Liver (tissue), 9 donors: Measurements from ENCODE around the gene BLM. TPM values are rescaled to one million over a fixed set of nuclear protein-coding genes. Genes with fewer than 3 reads are reported as not detected.

ENCODE experiments used
- DNase-seq: peaks from one replicate; pipeline ENCODE4 v3.0.0-alpha.2; 2017; ENCODE audit warnings: low spot score
- H3K27ac ChIP-seq, 2 donors: one replicate each; pipeline ENCODE4 v1.7.0; 2013; ENCODE audit warnings: inconsistent platforms in 2 of 2, low read length in 2 of 2, control low read depth in 1 of 2, low read depth in 1 of 2, mild to moderate bottlenecking in 1 of 2
- H3K27me3 ChIP-seq, 4 donors: one replicate each; pipeline versions ENCODE4 v1.6.1 to v1.7.0; 2013; ENCODE audit warnings: low read length in 3 of 4, inconsistent platforms in 1 of 4, mild to moderate bottlenecking in 1 of 4, moderate library complexity in 1 of 4; ENCODE audit not compliant: control insufficient read depth in 4 of 4, insufficient read depth in 4 of 4
- H3K36me3 ChIP-seq, 4 donors: one replicate each; pipeline versions ENCODE4 v1.6.1 to v1.7.0; 2013; ENCODE audit warnings: low read length in 3 of 4, mild to moderate bottlenecking in 3 of 4, low read depth in 1 of 4, moderate library complexity in 1 of 4; ENCODE audit not compliant: control insufficient read depth in 4 of 4, insufficient read depth in 3 of 4
- H3K4me1 ChIP-seq, 4 donors: one replicate each; pipeline versions ENCODE4 v1.6.1 to v1.7.0; 2013; ENCODE audit warnings: low read length in 3 of 4, mild to moderate bottlenecking in 3 of 4, moderate library complexity in 1 of 4; ENCODE audit not compliant: control insufficient read depth in 4 of 4, insufficient read depth in 4 of 4
- H3K4me3 ChIP-seq, 3 donors: one replicate each; pipeline versions ENCODE4 v1.6.1 to v1.7.0; 2013; ENCODE audit warnings: low read length in 3 of 3, control low read depth in 1 of 3, low read depth in 1 of 3, mild to moderate bottlenecking in 1 of 3
- H3K9ac ChIP-seq, 2 donors: one replicate each; pipeline ENCODE4 v1.7.0; 2013; ENCODE audit warnings: low read length in 2 of 2, mild to moderate bottlenecking in 2 of 2, moderate library complexity in 2 of 2, control low read depth in 1 of 2, low read depth in 1 of 2
- H3K9me3 ChIP-seq, 4 donors: one replicate each; pipeline versions ENCODE4 v1.6.1 to v1.7.0; 2013; ENCODE audit warnings: low read length in 3 of 4; ENCODE audit not compliant: control insufficient read depth in 4 of 4
- ATF3 ChIP-seq: IDR thresholded peaks from 2 replicates; pipeline ENCODE4 v1.6.1; 2016; ENCODE audit warnings: antibody characterized with exemption
- CTCF ChIP-seq: fragments of 150-350 bp; IDR thresholded peaks from 2 replicates; pipeline ENCODE4 v1.5.1; 2017; ENCODE audit warnings: improper control_type of control experiment, low read depth, low read length; ENCODE audit not compliant: missing input control
- EGR1 ChIP-seq, 2 donors: IDR thresholded peaks; 2 replicates each; pipeline ENCODE4 v1.6.1; 2016 to 2018; ENCODE audit warnings: antibody characterized with exemption in 2 of 2, low read depth in 2 of 2
- FOXA1 ChIP-seq: IDR thresholded peaks from 2 replicates; pipeline ENCODE4 v1.6.1; 2016; ENCODE audit warnings: antibody characterized with exemption
- FOXA2 ChIP-seq: IDR thresholded peaks from 2 replicates; pipeline ENCODE4 v1.6.1; 2016; ENCODE audit warnings: antibody characterized with exemption
- GABPA ChIP-seq, 2 donors: IDR thresholded peaks in 1 of 2; conservative IDR thresholded peaks in 1 of 2; 2 replicates each; pipeline ENCODE4 v1.6.1; 2016; ENCODE audit warnings: antibody characterized with exemption in 2 of 2, mild to moderate bottlenecking in 1 of 2, moderate library complexity in 1 of 2
- HNF4A ChIP-seq, 2 donors: conservative IDR thresholded peaks; 2 replicates each; pipeline ENCODE4 v1.6.1; 2016; ENCODE audit warnings: antibody characterized with exemption in 2 of 2, mild to moderate bottlenecking in 2 of 2
- HNF4G ChIP-seq: IDR thresholded peaks from 2 replicates; pipeline ENCODE4 v1.6.1; 2016; ENCODE audit warnings: antibody characterized with exemption
- JUND ChIP-seq, 2 donors: IDR thresholded peaks; 2 replicates each; pipeline ENCODE4 v1.6.1; 2016; ENCODE audit warnings: antibody characterized with exemption in 2 of 2
- MAX ChIP-seq: IDR thresholded peaks from 2 replicates; pipeline ENCODE4 v1.6.1; 2016; ENCODE audit warnings: antibody characterized with exemption
- NR2F2 ChIP-seq: IDR thresholded peaks from 2 replicates; pipeline ENCODE4 v1.6.1; 2016; ENCODE audit warnings: antibody characterized with exemption
- RAD21 ChIP-seq, 2 donors: IDR thresholded peaks; 2 replicates each; pipeline ENCODE4 v1.6.1; 2016; ENCODE audit warnings: antibody characterized with exemption in 2 of 2, mild to moderate bottlenecking in 2 of 2
- REST ChIP-seq: IDR thresholded peaks from 2 replicates; pipeline ENCODE4 v1.6.1; 2016; ENCODE audit warnings: antibody characterized with exemption, mild to moderate bottlenecking
- RXRA ChIP-seq, 2 donors: IDR thresholded peaks; 2 replicates each; pipeline ENCODE4 v1.6.1; 2017 to 2018; ENCODE audit warnings: antibody characterized with exemption in 2 of 2, mild to moderate bottlenecking in 1 of 2
- TAF1 ChIP-seq: conservative IDR thresholded peaks from 2 replicates; pipeline ENCODE4 v1.6.1; 2016; ENCODE audit warnings: antibody characterized with exemption, mild to moderate bottlenecking
- YY1 ChIP-seq: IDR thresholded peaks from 2 replicates; pipeline ENCODE4 v1.6.1; 2016; ENCODE audit warnings: antibody characterized with exemption, mild to moderate bottlenecking
- ZBTB33 ChIP-seq: IDR thresholded peaks from 2 replicates; pipeline ENCODE4 v1.6.1; 2016; ENCODE audit warnings: antibody characterized with exemption
- WGBS: extraction: QIAGEN DNeasy Blood & Tissue Kit; methylation state at CpG from one replicate; pipeline ENCODE4 v1.1.7; 2013; 5-methylcytosine and 5-hydroxymethylcytosine counted together
- polyA plus RNA-seq, 2 donors: library from polyadenylated mRNA; stranded (reverse) in 1 of 2; unstranded in 1 of 2; fragments of 200-250 nt in 1 of 2; fragments of >200 nt in 1 of 2; fragmentation: Nextera tagmentation in 1 of 2; extraction: Ambion mirVana in 1 of 2; gene quantifications; one replicate each; pipeline versions ENCODE4 v1.2.1 to v1.2.3, GENCODE V29; 2013 to 2015
- total RNA-seq, 2 donors: library from RNA; depleted of rRNA; stranded (reverse); fragments of >200 nt; gene quantifications; one replicate each; pipeline ENCODE4 v1.2.3, GENCODE V29; 2014
- donor health status: healthy.
- donor health status: healthy.
- donor health status: healthy.
- donor health status: healthy.
- donor health status: healthy.

BLM gene
- total and polyA plus RNA-seq, 4 donors, result 0.33 to 15.1 (median 0.41) TPM

- Histone ChIP-seq H3K9me3 (no peaks in the 10 kb centered on the region), H3K9ac (no peak overlapping the region), H3K36me3 (no peaks in the 10 kb centered on the region), H3K27me3 (no peaks in the 10 kb centered on the region), H3K27ac (no peak overlapping the region), H3K4me1 (no peaks in the 10 kb centered on the region), H3K4me3 (no peak overlapping the region)
- WGBS, result 72% methylated on average over 19 of the region's 19 CpGs
- DNase-seq, result no peak
- TF ChIP-seq MAX, result no peak
- no peak for TF ChIP-seq HNF4A (conservative IDR thresholded peaks at IDR 0.05)
- no peak for TF ChIP-seq JUND (IDR thresholded peaks at IDR 0.05)
- no peak for TF ChIP-seq RXRA (IDR thresholded peaks at IDR 0.05)
- no peak for TF ChIP-seq RAD21 (IDR thresholded peaks at IDR 0.05)
- TF ChIP-seq TAF1, result no peak
- no peak for TF ChIP-seq FOXA1
- no peak for TF ChIP-seq CTCF
- no peak for TF ChIP-seq GABPA (IDR thresholded peaks at IDR 0.05 in 1 of 2, conservative IDR thresholded peaks at IDR 0.05 in 1 of 2)
- no peak for TF ChIP-seq YY1
- no peak for TF ChIP-seq REST
- no peak for TF ChIP-seq ATF3
- no peak for TF ChIP-seq FOXA2
- TF ChIP-seq EGR1 (IDR thresholded peaks at IDR 0.05; ENCODE audit: low read depth in 2 of 2), result no peak
- no peak for TF ChIP-seq ZBTB33
- no peak for TF ChIP-seq NR2F2
- no peak for TF ChIP-seq HNF4G
Observed at GRCh38 chr15:90839187-90840071, 122.3 kb downstream of the BLM start.
